AG09309 (cell line): ENCODE measurements around the gene KRTAP19-7.

Experiments
- DNase-seq: peaks from one replicate; pipeline ENCODE4 v3.0.0-alpha.2; 2010; ENCODE audit warnings: low read depth
- H3K4me3 ChIP-seq: 2 replicates; pipeline ENCODE4 v1.5.1; 2011; ENCODE audit warnings: mild to moderate bottlenecking, low read depth, low read length, moderate library complexity; ENCODE audit not compliant: control insufficient read depth
- CTCF ChIP-seq: IDR thresholded peaks from 2 replicates; pipeline ENCODE4 v1.5.1; 2011; ENCODE audit warnings: mild to moderate bottlenecking, low read depth, low read length, inconsistent platforms; ENCODE audit not compliant: insufficient read depth, control insufficient read depth; ENCODE audit errors: missing control alignments

KRTAP19-7 gene

GRCh38 chr21:30561264-30561895 is at the start of gene KRTAP19-7:
Gene KRTAP19-7, minus strand, starts transcription at chr21:30561314. Its CDS starts 25 bp downstream, at chr21:30561289.
- no peak within 1 kb of the TSS for H3K4me3 ChIP-seq
- no peak for DNase-seq
- no peak for TF ChIP-seq CTCF

GRCh38 chr21:30605968-30606367 is 44.9 kb upstream of the KRTAP19-7 start:
- no peak for DNase-seq
- no peak for TF ChIP-seq CTCF

GRCh38 chr21:30600787-30601186 is 39.7 kb upstream of the KRTAP19-7 start, which contains the start of gene KRTAP22-1:
Gene KRTAP22-1, plus strand, starts transcription at chr21:30601087.
- TF ChIP-seq CTCF, result no peak
- DNase-seq, result no peak
- no peak within 1 kb of the TSS for H3K4me3 ChIP-seq

More at GRCh38 chr21:30605968-30606367, 44.9 kb upstream of the KRTAP19-7 start:
- H3K4me3 ChIP-seq, result no peak overlapping the region

GRCh38 chr21:30598802-30599201 is 37.7 kb upstream of the KRTAP19-7 start, which contains the start of gene KRTAP6-2:
Gene KRTAP6-2, minus strand, starts transcription at chr21:30598902. Its CDS starts 28 bp downstream, at chr21:30598874.
- no peak within 1 kb of the TSS for H3K4me3 ChIP-seq
- no peak for TF ChIP-seq CTCF
- DNase-seq, result no peak

GRCh38 chr21:30592140-30592539 is 31.0 kb upstream of the KRTAP19-7 start, which contains the start of gene KRTAP6-3:
Gene KRTAP6-3, plus strand, starts transcription at chr21:30592440. Its CDS starts 6 bp downstream, at chr21:30592446.
- no peak for TF ChIP-seq CTCF
- DNase-seq, result no peak
- H3K4me3 ChIP-seq, result no peak within 1 kb of the TSS

- TF ChIP-seq CTCF, result no peak
- no peak for DNase-seq
- no peak within 1 kb of the TSS for H3K4me3 ChIP-seq
These were observed 29.2 kb upstream of the KRTAP19-7 start, which contains the start of gene KRTAP22-2 for GRCh38 chr21:30590297-30590696. Gene KRTAP22-2, minus strand, starts transcription at chr21:30590397.
